HG02870 (cell line): Measurements from ENCODE around the gene TAF4.
"Not testable (repeated sequence)": the region's sequence is repeated elsewhere in the genome, so short reads cannot be mapped to it uniquely, and the experiment has no call there.

Source experiments
- ATAC-seq: cut with Tn5 transposase; IDR thresholded peaks from one replicate; pipeline ENCODE4 v1.9.1; 2021; ENCODE audit warnings: mild to moderate bottlenecking, moderate library complexity; ENCODE audit not compliant: unreplicated experiment

TAF4 gene

GRCh38 chr20:61949714-61950640 lies 115.7 kb downstream of the TAF4 start:
- no peak for ATAC-seq

GRCh38 chr20:61949363-61949713 lies 116.3 kb downstream of the TAF4 start:
- no peak for ATAC-seq

- no peak for ATAC-seq
These were observed 116.9 kb downstream of the TAF4 start for GRCh38 chr20:61948586-61949362.

- ATAC-seq, result not testable (repeated sequence)
These were observed 117.6 kb downstream of the TAF4 start for GRCh38 chr20:61948056-61948455.

GRCh38 chr20:61945495-61945894 lies 120.2 kb downstream of the TAF4 start:
- not testable (repeated sequence) for ATAC-seq

GRCh38 chr20:61944967-61945366 lies 120.7 kb downstream of the TAF4 start:
- not testable (repeated sequence) for ATAC-seq

GRCh38 chr20:61942526-61942925 lies 123.2 kb downstream of the TAF4 start:
- no peak for ATAC-seq

- ATAC-seq, result no peak
These were observed 123.8 kb downstream of the TAF4 start for GRCh38 chr20:61941721-61942405.

GRCh38 chr20:61940976-61941720 lies 124.5 kb downstream of the TAF4 start:
- ATAC-seq, result no peak

- no peak for ATAC-seq
These were observed 125.2 kb downstream of the TAF4 start for GRCh38 chr20:61940491-61940890.

- no peak for ATAC-seq
These were observed 125.9 kb downstream of the TAF4 start for GRCh38 chr20:61939691-61940360.

- ATAC-seq, result no peak
These were observed 126.6 kb downstream of the TAF4 start for GRCh38 chr20:61938839-61939690.

GRCh38 chr20:61937963-61938838 lies 127.5 kb downstream of the TAF4 start:
- no peak for ATAC-seq

GRCh38 chr20:61937146-61937962 lies 128.3 kb downstream of the TAF4 start:
- ATAC-seq, result no peak

GRCh38 chr20:61936701-61937131 lies 129.0 kb downstream of the TAF4 start:
- ATAC-seq, result no peak

GRCh38 chr20:61935926-61936700 lies 129.6 kb downstream of the TAF4 start:
- no peak for ATAC-seq
